ENCODE measurements around the gene CNTN2. TPM values are rescaled to one million over a fixed set of nuclear protein-coding genes. Genes with fewer than 3 reads are reported as not detected.

CNTN2 gene
- polyA plus RNA-seq, 1 experiment, result not detected

DNA sequence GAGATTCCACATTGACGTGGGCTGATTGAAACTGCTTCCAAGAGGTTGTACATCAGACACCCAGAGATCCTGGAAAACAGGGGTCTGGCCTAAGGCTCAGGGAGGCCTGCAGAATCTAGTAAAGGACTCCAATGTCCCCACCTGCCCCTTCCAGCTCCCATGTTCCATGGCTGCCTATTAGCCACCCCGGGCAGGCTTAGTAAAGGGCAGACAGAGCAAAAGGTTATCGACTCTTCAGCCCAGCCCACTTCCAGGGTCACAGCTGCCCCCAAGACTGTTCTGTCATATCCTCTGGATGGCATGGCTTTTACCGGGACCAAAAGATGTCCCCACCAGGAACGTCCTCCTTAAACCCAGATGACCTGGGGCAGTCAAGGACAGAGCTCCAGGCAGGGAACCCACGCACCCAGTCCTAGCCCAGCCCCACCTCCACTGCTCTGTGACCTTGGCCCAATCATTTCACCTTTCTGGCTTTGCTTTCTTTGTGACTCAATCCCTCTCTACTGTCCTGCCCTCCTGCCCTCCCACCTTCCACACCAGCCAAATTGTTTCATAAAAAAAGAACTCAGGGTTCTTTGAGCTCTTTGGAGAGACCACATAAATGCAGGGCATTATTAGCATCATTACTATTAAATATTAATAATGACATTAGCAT, 4.8 kb upstream of the CNTN2 start:
- POLR2A ChIA-PET, result no interaction called here
- H3K9me3 ChIP-seq (ENCODE audit: control insufficient read depth, insufficient read depth, low read length), result no peaks in the 10 kb centered on the region
- H3K4me3 ChIP-seq (ENCODE audit: low read depth, low read length), result no peak overlapping the region
- DNase-seq (ENCODE audit: low read depth, low spot score), result no peak
- H3K27me3 ChIP-seq (ENCODE audit: control insufficient read depth, insufficient read depth, low read length), result peaks cover 28% of the 10 kb centered on the region
- CTCF ChIA-PET, result interaction anchor here (0.8 to 5.6 kb wide), 2 partner anchors 24 to 63 kb away, joined by 3 to 27 read pairs; no protein-coding TSS in a partner anchor
- no peak for TF ChIP-seq CTCF (IDR thresholded peaks at IDR 0.05; ENCODE audit: low read depth, low read length)
- no peak overlapping the region for H3K27ac ChIP-seq (ENCODE audit: low read depth, low read length)

DNA sequence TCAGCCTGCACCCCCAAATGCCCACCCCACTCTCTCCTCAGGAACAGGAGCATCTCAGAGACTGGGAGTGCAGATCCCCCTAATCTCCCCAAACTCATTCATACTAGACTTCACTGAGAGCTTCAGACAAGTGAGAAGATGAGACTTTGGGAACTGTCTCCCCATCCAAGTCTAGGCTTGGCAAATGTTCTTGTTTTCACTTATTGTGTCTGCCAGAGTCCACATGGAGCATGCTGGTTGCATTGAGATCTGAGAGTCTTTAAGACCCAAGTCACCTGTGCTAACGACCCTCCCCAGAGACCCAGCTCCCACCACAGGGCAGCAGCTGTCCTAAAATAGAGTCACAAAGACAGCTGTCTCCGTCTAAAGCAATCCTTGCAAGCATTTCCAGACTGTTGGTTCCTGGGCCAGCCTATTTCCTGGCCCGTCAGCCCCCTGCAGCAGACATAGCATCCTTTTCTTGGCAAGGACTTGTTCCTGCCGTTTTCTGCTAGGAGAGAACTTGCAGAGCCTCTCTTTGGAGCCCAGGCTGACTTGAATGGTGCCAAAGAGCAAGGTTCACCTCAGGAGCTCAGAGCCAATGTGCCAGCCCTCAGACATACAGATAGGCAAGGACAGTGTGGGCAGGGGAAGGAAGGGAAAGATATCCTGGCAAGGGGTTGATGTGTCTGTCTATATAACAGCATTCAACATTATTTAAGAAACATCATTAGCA, 1.9 kb upstream of the CNTN2 start:
- H3K27me3 ChIP-seq (ENCODE audit: control insufficient read depth, insufficient read depth, low read length), result peaks cover 49% of the 10 kb centered on the region
- DNase-seq (ENCODE audit: low read depth, low spot score), result no peak
- ChIA-PET POLR2A (no interaction called here), CTCF (interaction anchor here (5.6 kb wide), 1 partner anchor 21 kb away, joined by 27 read pairs; no protein-coding TSS in a partner anchor)
- no peak for TF ChIP-seq CTCF (IDR thresholded peaks at IDR 0.05; ENCODE audit: low read depth, low read length)
- H3K27ac ChIP-seq (ENCODE audit: low read depth, low read length), result no peak overlapping the region
- H3K9me3 ChIP-seq (ENCODE audit: control insufficient read depth, insufficient read depth, low read length), result no peaks in the 10 kb centered on the region
- no peak overlapping the region for H3K4me3 ChIP-seq (ENCODE audit: low read depth, low read length)

DNA sequence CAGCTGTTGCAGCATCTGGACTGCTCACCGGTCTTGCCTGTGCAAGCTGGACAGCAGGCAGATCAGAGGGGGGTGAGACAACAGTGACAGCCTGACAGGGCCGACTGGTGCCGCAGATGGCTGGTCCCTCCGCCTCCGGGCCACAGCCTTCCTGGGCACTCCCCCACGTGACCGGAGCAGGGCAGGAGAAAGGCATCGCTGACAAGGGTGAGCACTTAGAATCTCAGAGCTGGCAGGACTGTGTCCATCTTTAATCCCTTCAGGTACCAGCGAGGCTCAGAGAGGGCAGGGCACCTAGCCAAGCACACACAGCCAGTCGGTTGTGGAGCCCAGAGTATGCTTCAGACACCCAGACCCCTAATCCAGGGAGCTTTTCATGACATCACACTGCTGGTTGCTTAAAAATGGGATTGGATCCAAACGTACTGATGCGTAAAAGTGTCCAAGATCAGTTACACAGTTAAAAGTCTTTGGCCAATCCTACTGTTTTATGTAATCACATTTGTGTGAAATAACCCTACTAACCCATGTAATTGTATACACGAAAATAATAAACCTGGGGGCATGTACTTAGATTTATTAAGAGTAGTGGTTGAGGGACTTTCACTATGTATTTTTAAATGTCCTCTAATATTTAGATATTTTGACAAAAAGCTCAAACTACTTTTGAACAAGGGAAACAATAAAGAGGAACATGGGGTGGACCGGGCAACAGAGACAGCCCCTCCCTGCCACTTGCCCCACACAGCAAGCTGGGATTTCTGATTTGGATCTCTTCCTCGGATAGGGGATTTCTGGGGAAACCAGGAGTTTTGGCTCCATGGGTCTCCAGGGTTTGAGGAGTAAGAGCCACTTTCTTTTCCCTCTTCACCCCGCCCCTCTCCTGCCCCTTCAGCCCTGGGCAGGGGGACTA, 758 bp upstream of the CNTN2 start:
- POLR2A ChIA-PET, result no interaction called here
- TF ChIP-seq CTCF (IDR thresholded peaks at IDR 0.05; ENCODE audit: low read depth, low read length), result no peak
- Histone ChIP-seq H3K27me3 (ENCODE audit: control insufficient read depth, insufficient read depth, low read length) (peaks cover 56% of the 10 kb centered on the region), H3K4me3 (ENCODE audit: low read depth, low read length) (no peak overlapping the region), H3K27ac (ENCODE audit: low read depth, low read length) (no peak overlapping the region), H3K9me3 (ENCODE audit: control insufficient read depth, insufficient read depth, low read length) (no peaks in the 10 kb centered on the region)
- CTCF ChIA-PET, result interaction anchor here (0.5 to 5.6 kb wide), 2 partner anchors 20 to 21 kb away, joined by 3 to 27 read pairs; no protein-coding TSS in a partner anchor
- no peak for DNase-seq (ENCODE audit: low read depth, low spot score)

GRCh38 chr1:205043866-205044265, 854 bp downstream of the CNTN2 start:
- peaks cover 58% of the 10 kb centered on the region for H3K27me3 ChIP-seq (ENCODE audit: control insufficient read depth, insufficient read depth, low read length)
- no peak for DNase-seq (ENCODE audit: low read depth, low spot score)
- TF ChIP-seq CTCF (IDR thresholded peaks at IDR 0.05; ENCODE audit: low read depth, low read length), result no peak
- ChIA-PET POLR2A (no interaction called here), CTCF (interaction anchor here (1.9 kb wide), 1 partner anchor 18 kb away, joined by 11 read pairs; no protein-coding TSS in a partner anchor)
- no peaks in the 10 kb centered on the region for H3K9me3 ChIP-seq (ENCODE audit: control insufficient read depth, insufficient read depth, low read length)
- H3K27ac ChIP-seq (ENCODE audit: low read depth, low read length), result no peak overlapping the region
- H3K4me3 ChIP-seq (ENCODE audit: low read depth, low read length), result no peak overlapping the region

All from AG04450 (cell line).